Thoracic aorta (tissue), 2 donors: ENCODE measurements around the gene LBX2. TPM values are rescaled to one million over a fixed set of nuclear protein-coding genes. Genes with fewer than 3 reads are reported as not detected.

Experiments used
- ATAC-seq: fragments of 150-250 bp; one replicate; pipeline ENCODE4 v1.8.0; 2017; ENCODE audit warnings: low read depth; ENCODE audit not compliant: insufficient number of reproducible peaks, low FRiP score
- DNase-seq: peaks from one replicate; pipeline ENCODE4 v3.0.0-alpha.2; 2020; ENCODE audit warnings: low spot score
- H3K27ac ChIP-seq, 2 donors: fragments of 200-600 bp; sonication (generic); 1 replicate in 1 of 2; 2 replicates in 1 of 2; pipeline ENCODE4 v1.5.1; 2016; ENCODE audit warnings: mild to moderate bottlenecking in 2 of 2, moderate library complexity in 2 of 2
- H3K27me3 ChIP-seq: fragments of 200-600 bp; sonication (generic); replicated peaks from 2 replicates; pipeline ENCODE4 v1.6.0; 2016; ENCODE audit warnings: mild to moderate bottlenecking; ENCODE audit not compliant: insufficient read depth
- H3K36me3 ChIP-seq: fragments of 200-600 bp; sonication (generic); one replicate; pipeline ENCODE4 v1.5.1; 2016
- H3K4me1 ChIP-seq, 2 donors: fragments of 200-600 bp; sonication (generic); 1 replicate in 1 of 2; 2 replicates in 1 of 2; pipeline versions ENCODE4 v1.5.1 to v1.6.0; 2016; ENCODE audit warnings: low read depth in 2 of 2, mild to moderate bottlenecking in 1 of 2; ENCODE audit not compliant: control insufficient read depth in 1 of 2
- H3K4me3 ChIP-seq: fragments of 200-600 bp; sonication (generic); 2 replicates; pipeline ENCODE4 v1.5.1; 2016; ENCODE audit warnings: mild to moderate bottlenecking
- H3K9me3 ChIP-seq: fragments of 200-600 bp; sonication (generic); 2 replicates; pipeline ENCODE4 v1.5.1; 2016
- total RNA-seq, 2 donors: library from RNA; depleted of rRNA; stranded (reverse); fragments of >200 nt; gene quantifications; one replicate each; pipeline versions ENCODE4 v1.1.0 to v1.2.3, GENCODE V29; 2016
- TF ChIP-seq, protein P1 (sequence below): fragments of 200-600 bp; sonication (generic); IDR thresholded peaks from one replicate; pipeline ENCODE4 v1.5.1; 2019; ENCODE audit warnings: antibody characterized with exemption

The LBX2 gene
- total RNA-seq, 2 donors from 2014 or later, result 0.54 to 0.71 TPM

DNA sequence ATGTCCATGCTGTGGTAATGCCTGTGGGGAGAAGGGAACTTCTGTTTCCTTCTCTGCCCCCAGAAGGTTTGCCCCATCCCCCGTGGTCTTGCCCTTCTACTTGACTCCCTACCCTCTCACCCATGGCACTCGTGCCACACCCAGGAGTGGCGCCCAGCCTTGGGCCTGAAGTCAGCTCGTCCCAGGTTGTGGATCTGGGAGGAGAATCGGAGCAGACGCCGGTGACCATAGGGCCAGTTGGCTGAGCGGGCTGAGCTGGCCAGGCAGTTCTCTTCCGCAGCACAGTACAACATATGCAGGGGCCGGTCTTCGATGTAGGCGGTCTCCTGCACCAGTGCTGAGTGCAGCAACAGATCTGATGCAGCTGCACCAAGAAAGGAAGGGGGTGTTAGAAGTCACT, 35.0 kb upstream of the LBX2 start:
- Histone ChIP-seq H3K4me1 (peaks cover 5 to 14% of the 10 kb centered on the region in 2 donors), H3K4me3 (no peak overlapping the region), H3K27ac (no peak overlapping the region), H3K27me3 (no peaks in the 10 kb centered on the region), H3K9me3 (no peaks in the 10 kb centered on the region), H3K36me3 (peaks cover 15% of the 10 kb centered on the region)
- ATAC-seq (no peak), DNase-seq (no peak)
- TF ChIP-seq, protein P1, sequence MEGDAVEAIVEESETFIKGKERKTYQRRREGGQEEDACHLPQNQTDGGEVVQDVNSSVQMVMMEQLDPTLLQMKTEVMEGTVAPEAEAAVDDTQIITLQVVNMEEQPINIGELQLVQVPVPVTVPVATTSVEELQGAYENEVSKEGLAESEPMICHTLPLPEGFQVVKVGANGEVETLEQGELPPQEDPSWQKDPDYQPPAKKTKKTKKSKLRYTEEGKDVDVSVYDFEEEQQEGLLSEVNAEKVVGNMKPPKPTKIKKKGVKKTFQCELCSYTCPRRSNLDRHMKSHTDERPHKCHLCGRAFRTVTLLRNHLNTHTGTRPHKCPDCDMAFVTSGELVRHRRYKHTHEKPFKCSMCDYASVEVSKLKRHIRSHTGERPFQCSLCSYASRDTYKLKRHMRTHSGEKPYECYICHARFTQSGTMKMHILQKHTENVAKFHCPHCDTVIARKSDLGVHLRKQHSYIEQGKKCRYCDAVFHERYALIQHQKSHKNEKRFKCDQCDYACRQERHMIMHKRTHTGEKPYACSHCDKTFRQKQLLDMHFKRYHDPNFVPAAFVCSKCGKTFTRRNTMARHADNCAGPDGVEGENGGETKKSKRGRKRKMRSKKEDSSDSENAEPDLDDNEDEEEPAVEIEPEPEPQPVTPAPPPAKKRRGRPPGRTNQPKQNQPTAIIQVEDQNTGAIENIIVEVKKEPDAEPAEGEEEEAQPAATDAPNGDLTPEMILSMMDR, result no peak

DNA sequence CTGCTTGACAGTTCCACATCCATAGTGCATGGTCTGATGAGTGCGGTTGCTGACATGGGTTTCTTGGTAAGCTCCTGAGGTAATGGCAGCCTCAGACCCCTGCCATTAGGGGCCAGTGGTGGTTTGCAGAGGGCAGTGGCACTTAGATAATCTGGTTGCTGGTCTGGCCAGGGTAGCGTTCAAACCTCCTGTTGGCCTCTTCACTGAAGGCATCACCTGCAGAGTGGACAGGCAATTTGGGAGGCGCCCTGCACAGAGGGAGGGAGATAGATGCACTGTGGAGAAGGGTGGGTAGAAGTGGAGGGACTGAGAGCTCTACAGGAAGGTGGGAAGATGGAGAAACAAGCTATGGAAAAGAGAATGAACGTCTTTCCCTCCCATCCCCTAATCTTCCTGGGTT, 34.1 kb upstream of the LBX2 start:
- no peak overlapping the region for H3K4me3 ChIP-seq
- no peak overlapping the region for H3K27ac ChIP-seq
- ATAC-seq, result no peak
- no peaks in the 10 kb centered on the region for H3K9me3 ChIP-seq
- TF ChIP-seq, protein P1, result no peak
- H3K27me3 ChIP-seq, result no peaks in the 10 kb centered on the region
- H3K4me1 ChIP-seq, result peaks cover 10 to 20% of the 10 kb centered on the region in 2 donors
- peaks cover 15% of the 10 kb centered on the region for H3K36me3 ChIP-seq
- DNase-seq, result no peak

DNA sequence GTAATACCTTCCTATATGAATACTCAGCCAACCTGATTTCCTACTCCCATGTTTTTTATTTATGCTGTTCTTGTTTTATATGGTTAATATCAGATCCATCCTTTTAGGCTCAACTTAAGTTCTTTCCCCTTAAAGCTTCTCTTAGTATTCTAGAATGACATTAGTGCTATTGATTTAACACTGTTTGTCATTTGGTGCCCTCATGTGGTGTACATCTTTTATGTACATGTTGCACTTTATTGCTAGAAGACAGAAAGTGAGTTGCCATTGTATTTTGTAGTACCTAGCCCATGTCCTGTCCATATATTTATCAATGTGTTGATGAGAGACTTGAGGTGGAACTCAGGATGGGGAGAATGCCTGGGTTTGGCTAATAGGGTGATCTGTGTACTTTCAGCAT, 32.8 kb upstream of the LBX2 start:
- Histone ChIP-seq H3K27ac (no peak overlapping the region), H3K4me1 (peaks cover 14 to 27% of the 10 kb centered on the region in 2 donors), H3K9me3 (no peaks in the 10 kb centered on the region), H3K27me3 (no peaks in the 10 kb centered on the region), H3K36me3 (peaks cover 22% of the 10 kb centered on the region), H3K4me3 (no peak overlapping the region)
- ATAC-seq (no peak), DNase-seq (no peak)
- TF ChIP-seq, protein P1, result no peak

DNA sequence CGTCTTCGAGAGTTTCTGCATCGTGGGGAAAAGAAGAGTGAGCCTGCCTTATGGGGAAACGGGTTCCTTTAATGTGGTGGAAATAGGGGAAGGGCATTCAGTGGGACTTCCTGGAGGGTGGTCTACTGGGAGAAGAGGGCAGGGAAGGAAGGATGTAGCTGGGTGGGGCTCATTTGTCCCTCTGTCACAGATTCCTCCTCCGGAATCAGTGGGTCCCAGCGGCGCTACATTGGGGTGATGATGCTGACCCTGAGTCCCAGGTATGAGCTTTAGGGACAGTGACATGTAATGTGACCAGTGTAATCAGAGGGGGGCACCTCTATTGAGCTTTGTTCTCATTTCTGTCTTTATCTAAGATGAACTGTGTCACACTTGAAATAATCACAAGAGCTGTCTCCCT, 32.3 kb upstream of the LBX2 start:
- Histone ChIP-seq H3K36me3 (peaks cover 27% of the 10 kb centered on the region), H3K27ac (no peak overlapping the region), H3K27me3 (no peaks in the 10 kb centered on the region), H3K4me1 (peaks cover 14 to 27% of the 10 kb centered on the region in 2 donors), H3K4me3 (no peak overlapping the region), H3K9me3 (no peaks in the 10 kb centered on the region)
- TF ChIP-seq, protein P1, result no peak
- no peak for DNase-seq
- ATAC-seq, result no peak

DNA sequence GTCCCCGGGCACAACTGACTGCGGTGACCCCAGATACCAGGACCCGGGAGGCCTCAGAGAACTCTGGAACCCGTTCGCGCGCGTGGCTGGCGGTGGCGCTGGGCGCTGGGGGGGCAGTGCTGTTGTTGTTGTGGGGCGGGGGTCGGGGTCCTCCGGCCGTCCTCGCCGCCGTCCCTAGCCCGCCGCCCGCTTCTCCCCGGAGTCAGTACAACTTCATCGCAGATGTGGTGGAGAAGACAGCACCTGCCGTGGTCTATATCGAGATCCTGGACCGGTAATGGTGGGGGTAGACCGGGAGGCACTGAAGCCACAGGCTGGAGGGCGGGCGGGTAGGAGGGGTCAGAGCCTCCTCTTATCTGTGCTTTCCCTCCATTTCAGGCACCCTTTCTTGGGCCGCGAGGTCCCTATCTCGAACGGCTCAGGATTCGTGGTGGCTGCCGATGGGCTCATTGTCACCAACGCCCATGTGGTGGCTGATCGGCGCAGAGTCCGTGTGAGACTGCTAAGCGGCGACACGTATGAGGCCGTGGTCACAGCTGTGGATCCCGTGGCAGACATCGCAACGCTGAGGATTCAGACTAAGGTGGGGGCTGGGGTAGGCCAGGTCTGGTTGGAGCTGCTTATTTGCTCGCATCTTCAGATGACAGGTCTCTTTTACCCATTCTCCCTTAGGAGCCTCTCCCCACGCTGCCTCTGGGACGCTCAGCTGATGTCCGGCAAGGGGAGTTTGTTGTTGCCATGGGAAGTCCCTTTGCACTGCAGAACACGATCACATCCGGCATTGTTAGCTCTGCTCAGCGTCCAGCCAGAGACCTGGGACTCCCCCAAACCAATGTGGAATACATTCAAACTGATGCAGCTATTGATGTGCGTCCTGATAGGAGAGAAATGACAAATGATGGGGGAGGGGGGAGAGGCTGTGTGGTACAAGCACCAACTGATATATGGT, 31.1 kb upstream of the LBX2 start:
- peaks cover 34% of the 10 kb centered on the region for H3K36me3 ChIP-seq
- DNase-seq, result no peak
- H3K27ac ChIP-seq, result peak overlapping the region; percentile 65 to 81

More for the DNA sequence above, 31.1 kb upstream of the LBX2 start:
- TF ChIP-seq, protein P1, result no peak
- Histone ChIP-seq H3K4me3 (peak overlapping the region; percentile 100), H3K27me3 (no peaks in the 10 kb centered on the region), H3K4me1 (peaks cover 14 to 27% of the 10 kb centered on the region in 2 donors), H3K9me3 (no peaks in the 10 kb centered on the region)
- ATAC-seq, result no peak
